Measurements from ENCODE around the gene AIFM3. TPM values are rescaled to one million over a fixed set of nuclear protein-coding genes. Genes with fewer than 3 reads are reported as not detected.

Gene AIFM3
- total RNA-seq, 2 donors from 2014 or later, result 3.4 to 5.8 TPM

DNA sequence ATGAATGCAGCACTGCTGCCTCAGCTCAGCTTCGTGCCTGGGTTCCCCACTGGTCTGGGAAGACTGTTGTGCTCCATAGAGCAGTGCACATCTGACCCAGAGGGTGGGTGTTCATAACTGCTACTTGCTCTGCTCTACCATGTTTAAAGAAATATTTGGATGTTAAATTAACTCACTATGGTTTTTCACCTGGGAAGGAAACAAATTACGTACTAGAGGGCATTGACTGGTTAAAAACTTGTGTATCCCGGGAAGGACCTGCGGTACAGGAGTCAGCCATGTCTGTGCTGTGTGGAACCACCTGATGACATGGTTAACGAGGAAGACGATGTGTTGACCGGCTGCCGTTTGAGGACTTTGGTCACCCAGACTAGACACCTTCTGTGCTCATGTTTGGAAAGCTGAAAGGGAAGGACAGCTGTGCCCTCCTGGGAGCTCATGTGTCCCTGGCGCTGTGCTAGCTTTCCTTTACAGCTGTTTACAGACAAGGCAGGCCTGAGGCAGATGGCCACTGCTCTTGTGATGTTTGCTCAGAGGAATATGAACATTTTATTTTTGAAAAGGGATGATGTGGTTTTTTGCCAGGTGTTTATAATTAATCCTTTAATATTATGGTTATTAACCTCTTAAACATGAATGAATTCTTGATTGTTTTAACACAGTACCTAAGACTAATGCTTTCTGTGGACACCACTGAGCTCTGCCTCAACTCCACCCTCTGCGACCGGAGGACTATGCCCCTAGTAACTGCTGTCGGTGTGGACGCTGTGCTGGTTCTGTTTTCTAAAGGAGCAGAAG, 14.3 kb upstream of the AIFM3 start:
- peaks cover 17% of the 10 kb centered on the region for H3K36me3 ChIP-seq

DNA sequence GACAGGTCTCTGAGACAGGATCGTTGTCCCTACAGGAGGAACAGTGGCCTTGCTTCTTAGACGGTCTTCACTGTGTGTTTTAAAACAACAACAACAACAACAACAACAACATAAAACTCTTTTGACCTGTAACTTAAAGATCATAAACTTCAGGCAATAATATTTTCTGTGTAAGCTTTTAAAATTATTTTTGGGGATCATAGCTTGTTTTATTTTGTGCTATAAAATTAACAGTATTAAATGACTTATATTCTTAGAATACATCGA, 13.8 kb upstream of the AIFM3 start:
- TF ChIP-seq, protein P1, sequence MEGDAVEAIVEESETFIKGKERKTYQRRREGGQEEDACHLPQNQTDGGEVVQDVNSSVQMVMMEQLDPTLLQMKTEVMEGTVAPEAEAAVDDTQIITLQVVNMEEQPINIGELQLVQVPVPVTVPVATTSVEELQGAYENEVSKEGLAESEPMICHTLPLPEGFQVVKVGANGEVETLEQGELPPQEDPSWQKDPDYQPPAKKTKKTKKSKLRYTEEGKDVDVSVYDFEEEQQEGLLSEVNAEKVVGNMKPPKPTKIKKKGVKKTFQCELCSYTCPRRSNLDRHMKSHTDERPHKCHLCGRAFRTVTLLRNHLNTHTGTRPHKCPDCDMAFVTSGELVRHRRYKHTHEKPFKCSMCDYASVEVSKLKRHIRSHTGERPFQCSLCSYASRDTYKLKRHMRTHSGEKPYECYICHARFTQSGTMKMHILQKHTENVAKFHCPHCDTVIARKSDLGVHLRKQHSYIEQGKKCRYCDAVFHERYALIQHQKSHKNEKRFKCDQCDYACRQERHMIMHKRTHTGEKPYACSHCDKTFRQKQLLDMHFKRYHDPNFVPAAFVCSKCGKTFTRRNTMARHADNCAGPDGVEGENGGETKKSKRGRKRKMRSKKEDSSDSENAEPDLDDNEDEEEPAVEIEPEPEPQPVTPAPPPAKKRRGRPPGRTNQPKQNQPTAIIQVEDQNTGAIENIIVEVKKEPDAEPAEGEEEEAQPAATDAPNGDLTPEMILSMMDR (IDR thresholded peaks at IDR 0.05), result no peak

More for the DNA sequence above, 14.3 kb upstream of the AIFM3 start:
- Histone ChIP-seq H3K27me3 (replicated peaks; ENCODE audit: insufficient read depth) (no peaks in the 10 kb centered on the region), H3K4me1 (ENCODE audit: control insufficient read depth in 1 of 2, low read depth in 2 of 2) (peaks cover under 1 to 10% of the 10 kb centered on the region in 2 donors), H3K4me3 (no peak overlapping the region), H3K9me3 (no peaks in the 10 kb centered on the region), H3K27ac (no peak overlapping the region)
- ATAC-seq (ENCODE audit: insufficient number of reproducible peaks, low FRiP score, low read depth) (no peak), DNase-seq (ENCODE audit: low spot score) (no peak)
- TF ChIP-seq, protein P1 (IDR thresholded peaks at IDR 0.05), result no peak

DNA sequence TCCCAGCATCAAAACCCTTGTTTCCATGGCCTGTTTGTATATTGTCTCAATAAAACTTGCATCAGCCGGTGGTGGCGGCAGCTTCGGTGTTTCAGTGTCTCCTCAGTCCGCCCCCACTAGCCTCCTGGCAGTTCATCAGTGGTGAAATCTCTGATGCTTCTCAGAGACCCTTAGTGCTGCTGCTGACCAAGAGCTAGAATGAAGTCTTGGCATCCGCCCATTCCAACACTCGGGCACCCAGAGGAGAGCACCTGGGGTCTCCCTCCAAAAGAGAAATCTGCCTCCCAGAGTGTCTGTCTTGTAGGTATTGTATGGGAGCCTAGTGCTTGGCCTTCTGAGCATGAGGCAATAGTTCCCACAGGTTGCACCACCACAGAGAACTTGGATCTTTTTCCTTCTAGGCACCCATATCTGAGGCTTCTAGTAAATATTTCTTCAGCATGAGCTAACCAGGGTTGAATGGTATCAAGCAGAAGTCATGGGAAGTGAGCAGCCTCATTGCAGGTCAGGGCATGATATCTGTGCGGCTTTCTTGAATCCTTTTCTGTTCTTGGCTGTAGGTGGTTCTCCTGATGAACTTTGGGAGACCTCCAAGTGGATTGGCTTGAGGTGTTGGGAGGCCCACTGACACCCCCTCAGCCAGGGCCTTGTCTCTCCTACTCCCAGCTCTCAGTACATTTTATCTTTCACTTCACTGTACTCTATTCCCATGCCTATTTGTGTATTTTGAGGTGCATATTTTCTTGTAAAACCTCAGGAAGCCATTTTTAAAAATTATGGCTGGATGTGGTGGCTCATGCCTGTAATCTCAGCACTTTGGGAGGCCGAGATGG, 13.2 kb upstream of the AIFM3 start:
- H3K27me3 ChIP-seq (replicated peaks; ENCODE audit: insufficient read depth), result no peaks in the 10 kb centered on the region
- no peak for ATAC-seq (ENCODE audit: insufficient number of reproducible peaks, low FRiP score, low read depth)
- TF ChIP-seq, protein P1 (IDR thresholded peaks at IDR 0.05), result no peak
- no peak overlapping the region for H3K4me3 ChIP-seq
- peaks cover 7 to 18% of the 10 kb centered on the region in 2 donors for H3K4me1 ChIP-seq (ENCODE audit: control insufficient read depth in 1 of 2, low read depth in 2 of 2)
- no peak overlapping the region for H3K27ac ChIP-seq
- no peak for DNase-seq (ENCODE audit: low spot score)
- no peaks in the 10 kb centered on the region for H3K9me3 ChIP-seq
- H3K36me3 ChIP-seq, result peaks cover 17% of the 10 kb centered on the region

More for the DNA sequence above, 13.8 kb upstream of the AIFM3 start:
- ATAC-seq (ENCODE audit: insufficient number of reproducible peaks, low FRiP score, low read depth) (no peak), DNase-seq (ENCODE audit: low spot score) (no peak)
- H3K27ac ChIP-seq, result no peak overlapping the region
- H3K36me3 ChIP-seq, result peaks cover 17% of the 10 kb centered on the region
- peaks cover 6 to 15% of the 10 kb centered on the region in 2 donors for H3K4me1 ChIP-seq (ENCODE audit: control insufficient read depth in 1 of 2, low read depth in 2 of 2)
- no peaks in the 10 kb centered on the region for H3K27me3 ChIP-seq (replicated peaks; ENCODE audit: insufficient read depth)
- no peak overlapping the region for H3K4me3 ChIP-seq
- H3K9me3 ChIP-seq, result no peaks in the 10 kb centered on the region

DNA sequence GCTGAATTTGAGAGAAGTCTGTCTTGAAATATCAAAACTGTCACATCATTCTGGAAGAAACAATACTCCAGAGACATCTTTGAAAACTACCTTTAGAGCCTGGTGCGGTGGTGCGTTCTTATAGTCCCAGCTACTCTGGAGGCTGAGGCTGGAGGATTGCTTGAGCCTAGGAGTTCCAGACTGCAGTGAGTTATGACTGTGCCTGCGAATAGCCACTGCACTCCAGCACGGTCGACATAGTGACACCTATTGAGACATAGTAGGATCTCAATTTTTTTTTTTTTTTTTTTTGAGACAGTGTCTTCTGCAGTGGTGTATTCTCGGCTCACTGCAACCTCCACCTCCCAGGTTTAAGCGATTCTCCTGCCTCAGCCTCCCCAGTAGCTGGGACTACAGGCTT, 11.5 kb upstream of the AIFM3 start:
- Histone ChIP-seq H3K36me3 (peaks cover 10% of the 10 kb centered on the region), H3K9me3 (no peaks in the 10 kb centered on the region), H3K4me1 (ENCODE audit: control insufficient read depth in 1 of 2, low read depth in 2 of 2) (peaks cover 7 to 18% of the 10 kb centered on the region in 2 donors), H3K27me3 (replicated peaks; ENCODE audit: insufficient read depth) (no peaks in the 10 kb centered on the region), H3K27ac (no peak overlapping the region), H3K4me3 (no peak overlapping the region)
- no peak for DNase-seq (ENCODE audit: low spot score)
- ATAC-seq (ENCODE audit: insufficient number of reproducible peaks, low FRiP score, low read depth), result no peak
- TF ChIP-seq, protein P1 (IDR thresholded peaks at IDR 0.05), result no peak

Data from thoracic aorta (tissue), 2 donors.